DND-41 (cell line): ENCODE measurements around the gene CRYL1.

Experiments used
- ATAC-seq: fragments of 200-7000 bp; cut with Tn5 transposase; 3 replicates; pipeline ENCODE4 v1.9.1; 2021; ENCODE audit warnings: low read depth; ENCODE audit not compliant: insufficient read depth
- DNase-seq: peaks from one replicate; pipeline ENCODE4 v3.0.0-alpha.2; 2020
- H2AFZ ChIP-seq: 2 replicates; pipeline ENCODE4 v1.6.0; 2012; ENCODE audit warnings: low read depth, low read length
- H3K27ac ChIP-seq: 2 replicates; pipeline ENCODE4 v1.5.1; 2012; ENCODE audit warnings: low read length, inconsistent platforms
- H3K27me3 ChIP-seq: fragments of 200-600 bp; sonication (generic); 2 replicates; pipeline ENCODE4 v1.6.0; 2012; ENCODE audit warnings: low read length, mild to moderate bottlenecking, inconsistent platforms; ENCODE audit not compliant: insufficient read depth, poor library complexity
- H3K36me3 ChIP-seq: 2 replicates; pipeline ENCODE4 v1.5.1; 2012; ENCODE audit warnings: low read length, inconsistent platforms; ENCODE audit not compliant: insufficient read depth
- H3K4me1 ChIP-seq: 2 replicates; pipeline ENCODE4 v1.5.1; 2012; ENCODE audit warnings: mild to moderate bottlenecking, low read length; ENCODE audit not compliant: insufficient read depth
- H3K4me2 ChIP-seq: 2 replicates; pipeline ENCODE4 v1.6.0; 2012; ENCODE audit warnings: mild to moderate bottlenecking, moderate library complexity, low read length, inconsistent platforms; ENCODE audit not compliant: insufficient read depth
- H3K4me3 ChIP-seq, 2 experiments: fragments of 200-600 bp in 1 of 2; shearing (Covaris generic) in 1 of 2; 2 replicates each; pipeline ENCODE4 v1.5.1; 2012 to 2016; ENCODE audit warnings: inconsistent platforms in 2 of 2, low read length in 2 of 2, mild to moderate bottlenecking in 2 of 2, low read depth in 1 of 2, moderate library complexity in 1 of 2
- H3K79me2 ChIP-seq: 2 replicates; pipeline ENCODE4 v1.6.0; 2012; ENCODE audit warnings: low read length, inconsistent platforms; ENCODE audit not compliant: insufficient read depth
- H3K9ac ChIP-seq: 2 replicates; pipeline ENCODE4 v1.6.0; 2012; ENCODE audit warnings: low read depth, mild to moderate bottlenecking, inconsistent platforms, low read length, moderate library complexity
- H3K9me3 ChIP-seq: 2 replicates; pipeline ENCODE4 v1.5.1; 2012; ENCODE audit warnings: low read length, moderate library complexity, mild to moderate bottlenecking, inconsistent platforms; ENCODE audit not compliant: insufficient read depth, severe bottlenecking
- H4K20me1 ChIP-seq: 2 replicates; pipeline ENCODE4 v1.6.0; 2012; ENCODE audit warnings: low read length; ENCODE audit not compliant: insufficient read depth
- CTCF ChIP-seq: IDR thresholded peaks from 2 replicates; pipeline ENCODE4 v1.5.1; 2012; ENCODE audit warnings: borderline replicate concordance, low read length, moderate library complexity, mild to moderate bottlenecking; ENCODE audit not compliant: poor library complexity, severe bottlenecking; ENCODE audit errors: extremely low read depth
- EZH2 ChIP-seq: IDR thresholded peaks from 3 replicates; pipeline ENCODE4 v1.6.1; 2012; ENCODE audit warnings: borderline replicate concordance, low read depth, mild to moderate bottlenecking, moderate library complexity, low read length, inconsistent platforms; ENCODE audit not compliant: severe bottlenecking

Gene CRYL1

GRCh38 chr13:20412691-20413355 lies 112.8 kb downstream of the CRYL1 start:
- no peak overlapping the region for H3K4me2 ChIP-seq
- peak overlapping the region; percentile 39; the same call in 1 of the 2 replicates for H2AFZ ChIP-seq
- H3K36me3 ChIP-seq, result no peaks in the 10 kb centered on the region
- no peaks in the 10 kb centered on the region for H3K79me2 ChIP-seq
- H3K9me3 ChIP-seq, result no peaks in the 10 kb centered on the region
- ATAC-seq (no peak; the same call in 2 of the 3 replicates), DNase-seq (peak; percentile 15)
- H3K27me3 ChIP-seq, result no peaks in the 10 kb centered on the region
- no peak overlapping the region for H3K27ac ChIP-seq
- peaks cover 29% of the 10 kb centered on the region for H3K4me1 ChIP-seq
- H4K20me1 ChIP-seq, result no peaks in the 10 kb centered on the region
- no peak overlapping the region for H3K4me3 ChIP-seq
- TF ChIP-seq CTCF (peak; percentile 21), EZH2 (no peak)
- H3K9ac ChIP-seq, result no peak overlapping the region

GRCh38 chr13:20411638-20412342 lies 113.9 kb downstream of the CRYL1 start:
- no peak for TF ChIP-seq EZH2
- no peak for TF ChIP-seq CTCF

GRCh38 chr13:20410726-20411125 lies 114.9 kb downstream of the CRYL1 start:
- Histone ChIP-seq H2AFZ (no peak overlapping the region), H3K4me3 (no peak overlapping the region), H3K9ac (no peak overlapping the region), H3K27me3 (no peaks in the 10 kb centered on the region), H3K27ac (0 out of 2 replicates have a peak overlapping the region, but pooled peaks have one; percentile 33), H3K79me2 (no peaks in the 10 kb centered on the region), H4K20me1 (no peaks in the 10 kb centered on the region), H3K36me3 (no peaks in the 10 kb centered on the region), H3K9me3 (no peaks in the 10 kb centered on the region), H3K4me2 (no peak overlapping the region), H3K4me1 (peaks cover 29% of the 10 kb centered on the region)
- DNase-seq (no peak), ATAC-seq (no peak)
- TF ChIP-seq EZH2 (no peak), CTCF (no peak)

More at GRCh38 chr13:20411638-20412342, 113.9 kb downstream of the CRYL1 start:
- H3K9me3 ChIP-seq, result no peaks in the 10 kb centered on the region
- no peaks in the 10 kb centered on the region for H4K20me1 ChIP-seq
- H3K36me3 ChIP-seq, result no peaks in the 10 kb centered on the region
- peak; percentile 96 for ATAC-seq
- H3K79me2 ChIP-seq, result no peaks in the 10 kb centered on the region
- H3K27ac ChIP-seq, result peak overlapping the region; percentile 65
- peak; percentile 78 for DNase-seq
- peak overlapping the region; percentile 20; the same call in 1 of the 2 replicates for H3K4me2 ChIP-seq
- no peak overlapping the region for H3K9ac ChIP-seq
- H3K4me3 ChIP-seq, result no peak overlapping the region
- no peaks in the 10 kb centered on the region for H3K27me3 ChIP-seq
- H3K4me1 ChIP-seq, result peaks cover 29% of the 10 kb centered on the region
- peak overlapping the region; percentile 7; the same call in 1 of the 2 replicates for H2AFZ ChIP-seq
